Caco-2 (cell line): ENCODE results near the gene SIAH3. TPM values are rescaled to one million over a fixed set of nuclear protein-coding genes. Genes with fewer than 3 reads are reported as not detected.

Source experiments
- BruUV-seq: library from RNA; stranded (reverse); fragments of 400-500 nt; replicated peaks from 2 replicates; lab custom pipeline; 2021; lab: Mats Ljungman, UMichigan
- CTCF ChIA-PET: fragments of 300-600 bp; sonication (Branson Sonifier 250); formaldehyde crosslinking; loops from one replicate; lab custom pipeline; 2022; ENCODE audit warnings: antibody characterized with exemption; lab: Charles Lee
- POLR2A ChIA-PET: fragments of 300-600 bp; sonication (Branson Sonifier 250); formaldehyde crosslinking; loops from one replicate; lab custom pipeline; 2022; ENCODE audit warnings: antibody characterized with exemption; lab: Charles Lee
- DNase-seq, 2 experiments: peaks; one replicate each; pipeline versions ENCODE4 v3.0.0 to v3.0.0-alpha.2; 2020 to 2022
- H3K27me3 ChIP-seq: replicated peaks from 2 replicates; pipeline ENCODE4 v1.6.0; 2011; ENCODE audit warnings: low read length; ENCODE audit not compliant: control insufficient read depth, insufficient read depth
- H3K36me3 ChIP-seq: 2 replicates; pipeline ENCODE4 v1.5.1; 2011; ENCODE audit warnings: low read length; ENCODE audit not compliant: control insufficient read depth, insufficient read depth
- H3K4me1 ChIP-seq: fragments of 250-450 bp; sonication (Bioruptor Pico); 2 replicates; pipeline ENCODE4 v1.5.1; 2020; ENCODE audit warnings: mild to moderate bottlenecking
- H3K4me3 ChIP-seq: 2 replicates; pipeline ENCODE4 v1.5.1; 2011; ENCODE audit warnings: low read depth, mild to moderate bottlenecking, control low read depth, low read length
- H3K9me3 ChIP-seq: fragments of 250-450 bp; sonication (Bioruptor Pico); 2 replicates; pipeline ENCODE4 v1.5.1; 2020; ENCODE audit warnings: mild to moderate bottlenecking, moderate library complexity
- H3K27ac Mint-ChIP-seq: one replicate; pipeline ENCODE4 v1.8.0; 2022; ENCODE audit warnings: mixed read lengths; ENCODE audit not compliant: unreplicated experiment
- H3K27me3 Mint-ChIP-seq: one replicate; pipeline ENCODE4 v1.8.0; 2022; ENCODE audit warnings: mixed read lengths; ENCODE audit not compliant: insufficient read depth, unreplicated experiment
- H3K36me3 Mint-ChIP-seq: one replicate; pipeline ENCODE4 v1.8.0; 2022; ENCODE audit warnings: mild to moderate bottlenecking, mixed read lengths; ENCODE audit not compliant: insufficient read depth, unreplicated experiment
- H3K4me1 Mint-ChIP-seq: one replicate; pipeline ENCODE4 v1.8.0; 2022; ENCODE audit warnings: low read depth, mixed read lengths; ENCODE audit not compliant: unreplicated experiment
- H3K4me3 Mint-ChIP-seq: one replicate; pipeline ENCODE4 v1.8.0; 2022; ENCODE audit warnings: mild to moderate bottlenecking, moderate library complexity, mixed read lengths; ENCODE audit not compliant: unreplicated experiment
- H3K9me3 Mint-ChIP-seq: one replicate; pipeline ENCODE4 v1.8.0; 2022; ENCODE audit warnings: mixed read lengths; ENCODE audit not compliant: unreplicated experiment
- CTCF ChIP-seq, 2 experiments: fragments of 200-600 bp in 1 of 2; IDR thresholded peaks; 1 replicate in 1 of 2; 2 replicates in 1 of 2; pipeline versions ENCODE4 v1.5.1 to v1.8.0; 2011 to 2022; ENCODE audit warnings: antibody characterized with exemption in 1 of 2, control low read depth in 1 of 2, inconsistent platforms in 1 of 2, low read depth in 1 of 2, low read length in 1 of 2, mild to moderate bottlenecking in 1 of 2, moderate library complexity in 1 of 2; ENCODE audit not compliant: insufficient read depth in 1 of 2, severe bottlenecking in 1 of 2, unreplicated experiment in 1 of 2
- intact Hi-C: fragments of 100-400 bp; cut with micrococcal nuclease; formaldehyde crosslinking; loops from one replicate; pipeline ENCODE4 v1.10.0; 2022; ENCODE audit not compliant: unreplicated experiment
- total RNA-seq: library from RNA; stranded (reverse); gene quantifications from 2 replicates; pipeline ENCODE4 v1.2.3, GENCODE V29; 2022

Gene SIAH3
- total RNA-seq, 1 experiment from 2014 or later = not detected

- Histone ChIP-seq H3K27me3 (peaks cover 2% of the 10 kb centered on the region), H3K4me1 (no peaks in the 10 kb centered on the region), H3K36me3 (no peaks in the 10 kb centered on the region), H3K4me3 (no peak overlapping the region), H3K9me3 (no peaks in the 10 kb centered on the region)
- POLR2A ChIA-PET = no interaction called here
- Mint-ChIP-seq H3K4me1 (no peaks in the 10 kb centered on the region), H3K4me3 (no peak overlapping the region), H3K9me3 (no peaks in the 10 kb centered on the region), H3K27me3 (peaks cover 15% of the 10 kb centered on the region), H3K36me3 (no peaks in the 10 kb centered on the region), H3K27ac (no peak overlapping the region)
- no peak for DNase-seq
- no peak for TF ChIP-seq CTCF (IDR thresholded peaks at IDR 0.05; ENCODE audit: insufficient read depth in 1 of 2, low read depth in 1 of 2, low read length in 1 of 2, severe bottlenecking in 1 of 2, unreplicated experiment in 1 of 2)
- CTCF ChIA-PET = no interaction called here
- intact Hi-C loops = no loop called here
- no TSS peak for BruUV-seq
These were observed 9.8 kb upstream of the SIAH3 start for GRCh38 chr13:45861322-45861721.

DNA sequence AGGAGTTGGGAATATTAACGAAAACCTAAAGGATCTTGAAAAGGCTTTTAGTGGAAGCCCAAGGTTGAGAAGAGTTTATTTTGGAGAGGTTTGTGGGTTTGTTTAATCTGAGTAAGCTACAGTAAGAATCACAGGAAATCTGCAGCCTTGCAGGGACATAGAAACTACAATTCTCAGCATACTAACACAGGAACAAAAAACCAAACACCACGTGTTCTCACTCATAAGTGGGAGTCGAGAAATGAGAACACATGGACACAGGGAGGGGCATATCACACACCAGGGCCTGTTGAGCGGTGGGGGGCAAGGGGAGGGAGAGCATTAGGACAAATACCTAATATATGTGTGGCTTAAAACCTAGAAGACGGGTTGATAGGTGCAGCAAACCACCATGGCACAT lies 8.7 kb upstream of the SIAH3 start:
- no peak for DNase-seq
- no peak overlapping the region for H3K27ac Mint-ChIP-seq
- Histone ChIP-seq H3K4me1 (no peaks in the 10 kb centered on the region), H3K4me3 (no peak overlapping the region), H3K27me3 (peaks cover 2% of the 10 kb centered on the region), H3K36me3 (no peaks in the 10 kb centered on the region), H3K9me3 (no peaks in the 10 kb centered on the region)
- intact Hi-C loops = no loop called here
- H3K9me3 Mint-ChIP-seq = no peaks in the 10 kb centered on the region
- no peaks in the 10 kb centered on the region for H3K36me3 Mint-ChIP-seq
- H3K4me3 Mint-ChIP-seq = no peak overlapping the region
- peaks cover 15% of the 10 kb centered on the region for H3K27me3 Mint-ChIP-seq
- no peaks in the 10 kb centered on the region for H3K4me1 Mint-ChIP-seq
- BruUV-seq = no TSS peak
- TF ChIP-seq CTCF (IDR thresholded peaks at IDR 0.05; ENCODE audit: insufficient read depth in 1 of 2, low read depth in 1 of 2, low read length in 1 of 2, severe bottlenecking in 1 of 2, unreplicated experiment in 1 of 2) = no peak
- ChIA-PET CTCF (no interaction called here), POLR2A (no interaction called here)

GRCh38 chr13:45859705-45860104 lies 8.2 kb upstream of the SIAH3 start:
- H3K4me3 ChIP-seq = no peak overlapping the region
- ChIA-PET CTCF (no interaction called here), POLR2A (no interaction called here)
- Mint-ChIP-seq H3K9me3 (no peaks in the 10 kb centered on the region), H3K4me3 (no peak overlapping the region), H3K27ac (no peak overlapping the region), H3K36me3 (no peaks in the 10 kb centered on the region), H3K4me1 (no peaks in the 10 kb centered on the region), H3K27me3 (peaks cover 16% of the 10 kb centered on the region)
- no peak for TF ChIP-seq CTCF (IDR thresholded peaks at IDR 0.05; ENCODE audit: insufficient read depth in 1 of 2, low read depth in 1 of 2, low read length in 1 of 2, severe bottlenecking in 1 of 2, unreplicated experiment in 1 of 2)
- no peaks in the 10 kb centered on the region for H3K4me1 ChIP-seq
- no TSS peak for BruUV-seq
- no peak for DNase-seq
- H3K36me3 ChIP-seq = no peaks in the 10 kb centered on the region
- H3K27me3 ChIP-seq = peaks cover 2% of the 10 kb centered on the region
- H3K9me3 ChIP-seq = 0 out of 2 replicates have a peak, but pooled peaks cover 3% of the 10 kb centered on the region
- intact Hi-C loops = no loop called here
